Aorta (tissue), 5 donors: Measurements from ENCODE around the gene TMEM116. TPM values are rescaled to one million over a fixed set of nuclear protein-coding genes. Genes with fewer than 3 reads are reported as not detected.
A peak's percentile ranks its signal among the peaks of the same experiment; 100 is the strongest.
"Not testable (repeated sequence)": the region's sequence is repeated elsewhere in the genome, so short reads cannot be mapped to it uniquely, and the experiment has no call there.

Experiments used
- ATAC-seq: fragments of 200-7000 bp; cut with Tn5 transposase; one replicate; pipeline ENCODE4 v1.9.1; 2022; ENCODE audit warnings: moderate library complexity; ENCODE audit not compliant: low FRiP score
- DNase-seq, 2 donors: peaks; one replicate each; pipeline ENCODE4 v3.0.0-alpha.2; 2020
- H3K27ac ChIP-seq, 2 donors: one replicate each; pipeline ENCODE4 v1.5.1; 2013; ENCODE audit warnings: low read length in 2 of 2, mild to moderate bottlenecking in 2 of 2, moderate library complexity in 2 of 2, control low read depth in 1 of 2, inconsistent platforms in 1 of 2, low read depth in 1 of 2
- H3K27me3 ChIP-seq, 2 donors: one replicate each; pipeline ENCODE4 v1.6.1; 2013; ENCODE audit warnings: control low read depth in 1 of 2, low read length in 1 of 2, mild to moderate bottlenecking in 1 of 2, moderate library complexity in 1 of 2; ENCODE audit not compliant: insufficient read depth in 2 of 2, control insufficient read depth in 1 of 2
- H3K36me3 ChIP-seq, 2 donors: one replicate each; pipeline ENCODE4 v1.6.1; 2013; ENCODE audit warnings: control low read depth in 1 of 2, low read length in 1 of 2, mild to moderate bottlenecking in 1 of 2; ENCODE audit not compliant: insufficient read depth in 2 of 2, control insufficient read depth in 1 of 2
- H3K4me1 ChIP-seq, 2 donors: one replicate each; pipeline ENCODE4 v1.6.1; 2013; ENCODE audit warnings: low read length in 2 of 2, control low read depth in 1 of 2, mild to moderate bottlenecking in 1 of 2, moderate library complexity in 1 of 2; ENCODE audit not compliant: insufficient read depth in 2 of 2, control insufficient read depth in 1 of 2
- H3K4me3 ChIP-seq, 2 donors: one replicate each; pipeline ENCODE4 v1.5.1; 2013; ENCODE audit warnings: low read length in 2 of 2, control low read depth in 1 of 2, mild to moderate bottlenecking in 1 of 2
- H3K9me3 ChIP-seq: one replicate; pipeline ENCODE4 v1.6.1; 2013; ENCODE audit warnings: mild to moderate bottlenecking, low read length; ENCODE audit not compliant: control insufficient read depth
- WGBS, 2 donors: extraction: QIAGEN DNeasy Blood & Tissue Kit; methylation state at CpG; one replicate each; pipeline ENCODE4 v1.1.7; 2013; 5-methylcytosine and 5-hydroxymethylcytosine counted together
- intact Hi-C, 2 donors: fragments of 100-400 bp; cut with DNase I; formaldehyde crosslinking; loops; one replicate each; pipeline versions ENCODE4 v1.14.2 to v1.15.0; 2022
- long read RNA-seq, 2 donors: library from polyadenylated mRNA; unstranded; transcript quantifications; one replicate each; pipeline ENCODE4 v2.0.0, GENCODE V29; 2020 to 2021
- polyA plus RNA-seq, 2 donors: library from polyadenylated mRNA; stranded (reverse); fragments of 200-250 nt; gene quantifications; one replicate each; pipeline ENCODE4 v1.2.3, GENCODE V29; 2013
- total RNA-seq, 2 donors: library from RNA; stranded (reverse); fragmentation: NEBNext Ultra II Directional; extraction: Animal tissue kit (Norgen Biotek cat#: 25700); gene quantifications; one replicate each; pipeline ENCODE4 v1.2.1, GENCODE V29; 2021
- donor health status: healthy with polysubstance abuse.
- donor health status: Bipolar disorder and iron deficiency.
- donor health status: DM: no; HTN: no; CAD: no.
- donor health status: DM: no; HTN: no; CAD: no.
- donor health status: DM: yes; HTN: yes; CAD: no.

Gene TMEM116
- total RNA-seq (1 to 10 TPM; 8.5 to 9.9 TPM), polyA plus RNA-seq (1 to 10 TPM; 2.4 to 9.9 TPM)
- long read RNA-seq, donor 1, partial matches to known transcripts = 0 of 4 reads
- long read RNA-seq, donor 1, other reads (novel, unspliced or antisense) = 2 of 4 reads
- long read RNA-seq, donor 2, partial matches to known transcripts = 2 of 10 reads
- long read RNA-seq, donor 2, other reads (novel, unspliced or antisense) = 5 of 10 reads

DNA sequence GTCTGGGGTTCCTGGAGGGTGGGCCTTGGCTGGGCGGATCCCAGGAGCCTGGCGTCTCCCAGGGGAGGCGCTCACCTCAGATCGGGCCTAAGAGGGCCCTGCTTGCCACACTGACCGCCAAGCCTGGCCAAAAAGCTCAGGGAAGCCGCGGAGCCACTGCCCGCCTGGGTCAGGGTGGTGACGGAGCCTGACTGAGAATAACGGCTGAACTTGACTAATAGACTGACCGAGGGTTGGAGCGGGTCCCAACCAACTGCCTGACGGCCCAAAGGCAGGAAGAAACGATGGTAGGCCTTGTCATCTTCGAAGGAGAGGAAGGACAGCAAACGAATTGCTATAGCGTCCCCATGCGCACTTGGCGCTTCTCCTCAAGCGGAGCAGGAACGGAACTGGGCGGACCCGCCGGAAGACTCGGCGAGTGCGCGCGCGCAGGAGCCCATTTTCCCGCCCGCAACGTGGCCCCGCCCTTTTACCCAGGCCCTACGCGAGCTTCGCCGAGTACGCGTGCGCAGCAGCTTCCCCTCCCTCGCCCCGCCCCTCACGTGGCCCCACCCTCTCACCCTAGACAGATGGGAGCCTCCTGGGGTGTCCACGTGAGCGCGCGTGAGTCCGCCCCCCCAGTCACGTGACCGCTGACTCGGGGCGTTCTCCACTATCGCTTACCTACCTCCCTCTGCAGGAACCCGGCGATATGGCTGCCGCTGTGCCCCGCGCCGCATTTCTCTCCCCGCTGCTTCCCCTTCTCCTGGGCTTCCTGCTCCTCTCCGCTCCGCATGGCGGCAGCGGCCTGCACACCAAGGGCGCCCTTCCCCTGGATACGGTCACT, at the start of gene TMEM116, which contains the start of gene ERP29:
TMEM116 (minus strand) TSS at position 391 of the 826 bp plus-strand sequence. CDS start 7,895 bp downstream, outside the sequence.
ERP29 (plus strand) TSS at position 652 of the 826 bp plus-strand sequence; CDS start at position 692, 40 bp downstream.
- no peaks in the 10 kb centered on the region for H3K4me1 ChIP-seq
- no peaks in the 10 kb centered on the region for H3K27me3 ChIP-seq
- 0 to 1% methylated on average over 59 to 67 of the region's 67 CpGs for WGBS, 2 donors
- intact Hi-C loops = loop anchor here (2.0 to 10.0 kb wide), 2 partner anchors 68 to 92 kb away; partner anchors contain the start of gene NAA25 (in 1 of the 2)
- H3K9me3 ChIP-seq = no peaks in the 10 kb centered on the region
- peak; percentile 98 for ATAC-seq
- peak within 1 kb of the TSS; percentile 31 to 82 for H3K27ac ChIP-seq
- peak; percentile 99 to 100 for DNase-seq
- no peaks in the 10 kb centered on the region for H3K36me3 ChIP-seq
- peak within 1 kb of the TSS; percentile 57 to 88 for H3K4me3 ChIP-seq

DNA sequence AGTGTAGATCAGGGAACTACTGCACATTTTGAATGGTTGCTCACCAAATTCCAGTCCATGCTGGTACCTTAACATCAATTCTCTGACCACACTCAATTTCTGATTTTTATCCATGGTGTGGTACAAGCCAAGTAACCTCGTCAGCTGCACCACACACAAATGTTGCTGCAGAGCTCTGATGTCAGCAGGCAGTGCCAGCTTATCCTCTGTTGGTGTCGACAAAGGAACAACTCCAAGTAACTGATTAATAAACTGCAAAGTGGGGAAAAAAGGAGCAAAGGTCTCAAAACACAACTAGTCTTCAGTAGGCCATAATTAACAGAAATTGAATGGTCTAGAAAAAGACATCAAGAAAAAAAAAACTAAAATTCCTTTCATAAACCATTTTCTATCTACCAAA, 48.2 kb upstream of the TMEM116 start:
- Histone ChIP-seq H3K27me3 (no peaks in the 10 kb centered on the region), H3K27ac (no peak overlapping the region), H3K9me3 (no peaks in the 10 kb centered on the region), H3K4me1 (no peaks in the 10 kb centered on the region), H3K4me3 (no peak overlapping the region), H3K36me3 (peaks cover 2 to 3% of the 10 kb centered on the region in 2 donors)
- DNase-seq = no peak
- WGBS, 2 donors = 90 to 91% methylated on average over 2 of the region's 2 CpGs
- no peak for ATAC-seq
- intact Hi-C loops = no loop called here

DNA sequence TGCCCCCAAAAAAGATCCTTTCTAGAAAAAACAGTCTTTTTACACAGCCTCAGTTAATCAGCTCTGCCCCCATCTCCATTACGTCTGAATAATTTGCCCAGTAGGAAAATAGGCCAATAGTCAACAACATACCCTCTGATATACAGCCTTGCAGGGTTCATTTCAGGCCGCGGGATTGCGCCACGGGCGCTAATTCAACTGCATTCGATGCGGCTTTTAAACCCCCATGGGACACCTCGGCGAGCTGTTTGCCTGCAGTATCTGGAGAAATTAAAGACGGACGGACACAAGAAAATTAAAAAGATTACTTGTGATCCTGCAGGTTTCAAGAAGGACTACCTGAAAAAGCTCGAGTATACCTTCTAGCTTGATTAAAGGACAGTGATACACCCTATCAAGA, 36.4 kb upstream of the TMEM116 start:
- no peaks in the 10 kb centered on the region for H3K27me3 ChIP-seq
- peaks cover 3 to 10% of the 10 kb centered on the region in 2 donors for H3K36me3 ChIP-seq
- no peak overlapping the region for H3K4me3 ChIP-seq
- ATAC-seq (no peak), DNase-seq (no peak)
- no peak overlapping the region for H3K27ac ChIP-seq
- WGBS, 2 donors = 94 to 95% methylated on average over 13 of the region's 13 CpGs
- no peaks in the 10 kb centered on the region for H3K4me1 ChIP-seq
- no peaks in the 10 kb centered on the region for H3K9me3 ChIP-seq
- intact Hi-C loops = no loop called here

- Histone ChIP-seq H3K4me3 (no peak overlapping the region), H3K27me3 (no peaks in the 10 kb centered on the region), H3K27ac (no peak overlapping the region), H3K4me1 (no peaks in the 10 kb centered on the region), H3K36me3 (peaks cover 3% of the 10 kb centered on the region in 2 donors), H3K9me3 (no peaks in the 10 kb centered on the region)
- WGBS, 2 donors = 59 to 62% methylated on average over 4 of the region's 4 CpGs
- intact Hi-C loops = no loop called here
- no peak for DNase-seq
- ATAC-seq = no peak
These were observed 33.0 kb upstream of the TMEM116 start for GRCh38 chr12:112046003-112046402.

- H3K9me3 ChIP-seq, H3K4me1 ChIP-seq, ATAC-seq, H3K27me3 ChIP-seq, H3K4me3 ChIP-seq, H3K27ac ChIP-seq, intact Hi-C loops, DNase-seq: not testable (repeated sequence)
- H3K36me3 ChIP-seq = peaks cover 0 to 11% of the 10 kb centered on the region in 2 donors
- WGBS, 2 donors = 92 to 95% methylated on average over 12 of the region's 12 CpGs
These were observed 23.6 kb upstream of the TMEM116 start for GRCh38 chr12:112036614-112037013.

- no peaks in the 10 kb centered on the region for H3K27me3 ChIP-seq
- H3K4me1 ChIP-seq = no peaks in the 10 kb centered on the region
- H3K36me3 ChIP-seq = peaks cover 0 to 11% of the 10 kb centered on the region in 2 donors
- no peak for DNase-seq
- no peak overlapping the region for H3K4me3 ChIP-seq
- H3K27ac ChIP-seq = no peak overlapping the region
- 83 to 88% methylated on average over 4 of the region's 4 CpGs for WGBS, 2 donors
- no peaks in the 10 kb centered on the region for H3K9me3 ChIP-seq
- no peak for ATAC-seq
- intact Hi-C loops = no loop called here
These were observed 22.3 kb upstream of the TMEM116 start for GRCh38 chr12:112035219-112035785.

GRCh38 chr12:112032292-112032691, 19.3 kb upstream of the TMEM116 start:
- Histone ChIP-seq H3K4me3 (no peak overlapping the region), H3K9me3 (no peaks in the 10 kb centered on the region), H3K27ac (no peak overlapping the region), H3K36me3 (peaks cover 2 to 11% of the 10 kb centered on the region in 2 donors), H3K4me1 (no peaks in the 10 kb centered on the region), H3K27me3 (no peaks in the 10 kb centered on the region)
- 89 to 90% methylated on average over 5 of the region's 5 CpGs for WGBS, 2 donors
- intact Hi-C loops = no loop called here
- DNase-seq (no peak), ATAC-seq (no peak)

- no peak overlapping the region for H3K4me3 ChIP-seq
- H3K27ac ChIP-seq = no peak overlapping the region
- WGBS, 2 donors = 75 to 82% methylated on average over 2 of the region's 2 CpGs
- intact Hi-C loops = no loop called here
- no peaks in the 10 kb centered on the region for H3K4me1 ChIP-seq
- no peaks in the 10 kb centered on the region for H3K9me3 ChIP-seq
- DNase-seq (no peak), ATAC-seq (no peak)
- H3K27me3 ChIP-seq = no peaks in the 10 kb centered on the region
- H3K36me3 ChIP-seq = peaks cover 2 to 7% of the 10 kb centered on the region in 2 donors
These were observed 18.5 kb upstream of the TMEM116 start for GRCh38 chr12:112031472-112031871.
